ENCODE data around the gene TTC13. TPM values are rescaled to one million over a fixed set of nuclear protein-coding genes. Genes with fewer than 3 reads are reported as not detected.
"Not testable (repeated sequence)": the region's sequence is repeated elsewhere in the genome, so short reads cannot be mapped to it uniquely, and the experiment has no call there.

TTC13 gene
- total and polyA plus RNA-seq, 12 donors: 4.3 to 9.5 (median 7.3) TPM

DNA sequence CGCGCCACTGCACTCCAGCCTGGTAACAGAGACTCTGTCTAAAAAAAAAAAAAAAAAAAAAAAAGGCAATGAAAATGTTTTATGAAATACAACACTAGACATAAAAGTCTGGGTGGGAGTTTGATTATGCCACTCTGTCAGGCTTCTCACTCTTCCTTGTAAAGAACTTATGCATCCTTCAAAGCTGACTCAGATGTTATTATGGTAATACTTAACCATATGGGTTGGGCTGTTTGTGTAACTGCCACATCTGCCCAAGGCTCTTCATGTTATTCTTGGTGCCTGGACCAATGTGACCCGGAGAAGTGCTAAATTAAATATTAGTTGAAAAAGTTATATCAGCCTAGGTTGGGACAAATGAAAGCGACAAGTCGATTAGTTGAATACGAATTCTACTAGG, 37.6 kb upstream of the TTC13 start:
- Histone ChIP-seq H3K4me1 (peaks cover 0 to 17% (median 7%) of the 10 kb centered on the region in 9 donors), H3K27me3 (no peaks in the 10 kb centered on the region), H3K4me3 (no peak overlapping the region), H3K9me3 (peaks cover 0 to 3% (median 0%) of the 10 kb centered on the region in 11 donors), H3K27ac (no peak overlapping the region), H3K36me3 (peaks cover 0 to 30% (median 4%) of the 10 kb centered on the region in 9 donors)
- 94 to 95% methylated on average over 6 of the region's 6 CpGs for WGBS, 2 donors
- no peak for ATAC-seq
- no peak for DNase-seq
- no peak for TF ChIP-seq CTCF (IDR thresholded peaks at IDR 0.05)
- intact Hi-C loops (cut with DNase I): loop anchor here in 2 of 10 donors (10.0 kb wide), 2 partner anchors 179 to 189 kb away; no protein-coding TSS in a partner anchor

DNA sequence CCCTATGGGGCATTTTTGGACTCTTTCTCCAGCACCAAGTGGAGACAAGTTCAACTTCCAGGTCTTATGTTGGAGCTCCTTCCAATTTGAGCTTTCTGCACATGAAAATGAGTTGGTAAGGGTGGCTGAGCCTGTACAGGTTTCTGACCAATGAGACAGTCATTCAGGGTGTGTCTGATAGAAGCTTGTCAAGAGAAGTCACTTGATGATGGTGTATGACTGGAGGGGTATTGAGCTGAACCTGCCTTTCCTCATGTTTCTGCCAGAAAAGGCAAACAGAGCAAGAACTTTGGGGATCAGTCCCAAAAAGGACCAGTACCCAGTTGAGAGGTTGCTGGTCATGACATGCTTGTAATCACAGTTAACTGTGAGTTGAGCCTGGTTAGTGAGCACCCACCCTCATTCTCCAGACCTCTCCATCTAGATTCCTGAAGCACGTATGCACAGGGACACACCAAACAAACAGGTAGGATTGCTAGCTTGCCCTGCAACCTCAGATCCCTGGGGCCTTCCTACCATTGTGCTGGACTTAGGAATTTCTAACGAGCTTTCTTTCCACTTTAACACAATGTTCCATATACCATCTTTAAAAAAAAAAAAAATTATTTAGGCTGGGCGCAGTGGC, 34.8 kb upstream of the TTC13 start:
- Histone ChIP-seq H3K36me3 (peaks cover 0 to 19% (median 0%) of the 10 kb centered on the region in 9 donors), H3K9me3 (peaks cover 0 to 3% (median 0%) of the 10 kb centered on the region in 11 donors), H3K4me3 (no peak overlapping the region), H3K27me3 (no peaks in the 10 kb centered on the region), H3K4me1 (no peaks in the 10 kb centered on the region), H3K27ac (no peak overlapping the region)
- ATAC-seq (no peak), DNase-seq (no peak)
- 81 to 84% methylated on average over 3 of the region's 3 CpGs for WGBS, 2 donors
- TF ChIP-seq CTCF (IDR thresholded peaks at IDR 0.05): no peak
- intact Hi-C loops (cut with DNase I): loop anchor here in 2 of 10 donors (10.0 kb wide), 2 partner anchors 181 to 191 kb away; no protein-coding TSS in a partner anchor

DNA sequence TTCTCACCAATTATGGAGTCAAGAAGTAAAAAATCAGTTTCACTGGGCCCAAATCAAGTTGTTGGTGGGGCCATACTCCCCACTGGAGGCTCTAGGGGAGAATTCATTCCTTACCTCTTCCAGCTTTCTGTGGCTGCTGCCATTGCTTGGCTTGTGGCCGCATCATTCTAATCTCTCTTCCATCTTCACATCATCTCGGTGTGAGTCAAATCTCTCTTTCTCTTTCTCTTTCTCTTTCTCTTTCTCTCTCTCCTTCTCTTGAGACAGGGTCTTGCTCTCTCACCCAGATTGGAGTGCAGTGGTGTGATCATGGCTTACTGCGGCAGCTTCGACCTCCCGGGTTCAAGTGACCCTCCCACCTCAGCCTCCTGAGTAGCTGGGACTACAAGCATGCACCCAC, 33.3 kb upstream of the TTC13 start:
- intact Hi-C loops (cut with DNase I): loop anchor here in 2 of 10 donors (10.0 kb wide), 2 partner anchors 183 to 193 kb away; no protein-coding TSS in a partner anchor
- DNase-seq: no peak
- peaks cover 0 to 6% (median 0%) of the 10 kb centered on the region in 9 donors for H3K36me3 ChIP-seq
- 86 to 87% methylated on average over 5 of the region's 5 CpGs for WGBS, 2 donors
- H3K27me3 ChIP-seq: no peaks in the 10 kb centered on the region
- ATAC-seq: no peak
- no peaks in the 10 kb centered on the region for H3K4me1 ChIP-seq
- H3K9me3 ChIP-seq: peaks cover 0 to 12% (median 7%) of the 10 kb centered on the region in 11 donors
- H3K27ac ChIP-seq: no peak overlapping the region
- TF ChIP-seq CTCF (IDR thresholded peaks at IDR 0.05): no peak
- H3K4me3 ChIP-seq: no peak overlapping the region

- no peaks in the 10 kb centered on the region for H3K27me3 ChIP-seq
Observed at GRCh38 chr1:231011360-231011759, 32.7 kb upstream of the TTC13 start.

GRCh38 chr1:231007535-231007934, 28.9 kb upstream of the TTC13 start:
- WGBS, 2 donors: 60 to 77% methylated on average over 1 of the region's 1 CpG
- intact Hi-C loops (cut with DNase I); ATAC-seq; H3K4me3 ChIP-seq; H3K27ac ChIP-seq; H3K4me1 ChIP-seq; H3K36me3 ChIP-seq; H3K27me3 ChIP-seq; DNase-seq: not testable (repeated sequence)
- H3K9me3 ChIP-seq: peaks cover 0 to 57% (median 15%) of the 10 kb centered on the region in 11 donors

More at GRCh38 chr1:231011360-231011759, 32.7 kb upstream of the TTC13 start:
- H3K4me1 ChIP-seq: no peaks in the 10 kb centered on the region
- intact Hi-C loops (cut with DNase I): loop anchor here in 2 of 10 donors (10.0 kb wide), 2 partner anchors 183 to 193 kb away; no protein-coding TSS in a partner anchor
- no peak overlapping the region for H3K4me3 ChIP-seq
- TF ChIP-seq CTCF (IDR thresholded peaks at IDR 0.05): no peak
- no peak for ATAC-seq
- WGBS, 2 donors: 87 to 93% methylated on average over 2 of the region's 2 CpGs
- H3K36me3 ChIP-seq: peaks cover 0 to 2% (median 0%) of the 10 kb centered on the region in 9 donors
- H3K27ac ChIP-seq: no peak overlapping the region
- peaks cover 0 to 18% (median 9%) of the 10 kb centered on the region in 11 donors for H3K9me3 ChIP-seq
- no peak for DNase-seq

All from heart right ventricle (tissue), 16 donors.